OCI-LY3 (cell line): ENCODE data around the gene TSPAN3.

Source experiments
- H2AFZ ChIP-seq: fragments of 200-600, 300-600 bp; shearing (Covaris generic); 2 replicates; pipeline ENCODE4 v1.6.0; 2014; ENCODE audit warnings: antibody characterized with exemption, low read depth, low read length
- H3K27ac ChIP-seq: fragments of 200-600, 300-600 bp; sonication (generic); 2 replicates; pipeline ENCODE4 v1.5.1; 2014; ENCODE audit warnings: mild to moderate bottlenecking, low read length, moderate library complexity, mixed read lengths
- H3K27me3 ChIP-seq: fragments of 200-600, 300-600 bp; sonication (generic); 2 replicates; pipeline ENCODE4 v1.6.1; 2014; ENCODE audit warnings: low read depth, low read length, mixed read lengths
- H3K36me3 ChIP-seq: fragments of 200-600, 300-600 bp; sonication (generic); replicated peaks from 2 replicates; pipeline ENCODE3; 2014; ENCODE audit warnings: low read depth, low read length, mixed read lengths
- H3K4me1 ChIP-seq: fragments of 300-600, 200-600 bp; sonication (generic); 2 replicates; pipeline ENCODE4 v1.6.1; 2014; ENCODE audit warnings: low read length, mixed read lengths
- H3K4me2 ChIP-seq: fragments of 200-600, 300-600 bp; sonication (generic); 2 replicates; pipeline ENCODE4 v1.6.1; 2014; ENCODE audit warnings: low read length, mixed read lengths
- H3K4me3 ChIP-seq: fragments of 300-600, 200-600 bp; sonication (generic); 2 replicates; pipeline ENCODE4 v1.5.1; 2014; ENCODE audit warnings: antibody characterized with exemption, mild to moderate bottlenecking, low read length, moderate library complexity
- H3K79me2 ChIP-seq: fragments of 300-600, 200-600 bp; shearing (Covaris generic); 2 replicates; pipeline ENCODE4 v1.6.1; 2014; ENCODE audit warnings: mild to moderate bottlenecking, low read length, mixed read lengths
- H3K9ac ChIP-seq: fragments of 300-600, 200-600 bp; shearing (Covaris generic); 2 replicates; pipeline ENCODE4 v1.6.0; 2014; ENCODE audit warnings: mild to moderate bottlenecking, low read length, moderate library complexity
- H3K9me3 ChIP-seq: fragments of 200-600, 300-600 bp; shearing (Covaris generic); 2 replicates; pipeline ENCODE4 v1.6.1; 2014; ENCODE audit warnings: low read length, mixed read lengths; ENCODE audit not compliant: insufficient read depth
- H4K20me1 ChIP-seq: fragments of 200-600, 300-600 bp; sonication (generic); 2 replicates; pipeline ENCODE4 v1.6.1; 2016; ENCODE audit warnings: low read length, mixed read lengths; ENCODE audit not compliant: insufficient read depth
- CTCF ChIP-seq: fragments of 200-600, 300-600 bp; sonication (generic); IDR thresholded peaks from 2 replicates; pipeline ENCODE4 v1.5.1; 2014; ENCODE audit warnings: antibody characterized with exemption, low read length, low read depth
- EZH2phosphoT487 ChIP-seq: fragments of 200-600 bp; shearing (Covaris generic); IDR thresholded peaks from 2 replicates; pipeline ENCODE4 v1.6.1; 2018; ENCODE audit warnings: antibody characterized with exemption, mixed run types, low read depth

Gene TSPAN3

GRCh38 chr15:77070180-77070494 is 772 bp downstream of the TSPAN3 start:
- 0 out of 2 replicates have a peak, but pooled peaks cover 4% of the 10 kb centered on the region for H3K27me3 ChIP-seq
- H3K4me1 ChIP-seq = peaks cover 38% of the 10 kb centered on the region
- no peaks in the 10 kb centered on the region for H3K9me3 ChIP-seq
- no peak overlapping the region for H2AFZ ChIP-seq
- peak overlapping the region; percentile 85 for H3K9ac ChIP-seq
- H3K79me2 ChIP-seq = peaks cover 57% of the 10 kb centered on the region
- peaks cover 12% of the 10 kb centered on the region for H3K36me3 ChIP-seq
- H3K27ac ChIP-seq = peak overlapping the region; percentile 55
- H4K20me1 ChIP-seq = peaks cover 42% of the 10 kb centered on the region
- H3K4me3 ChIP-seq = peak overlapping the region; percentile 93
- H3K4me2 ChIP-seq = peak overlapping the region; percentile 93
- TF ChIP-seq EZH2phosphoT487 (no peak), CTCF (no peak)

- H3K4me3 ChIP-seq = peak overlapping the region; percentile 93
- no peak overlapping the region for H3K27ac ChIP-seq
- TF ChIP-seq EZH2phosphoT487 (no peak), CTCF (no peak)
- no peaks in the 10 kb centered on the region for H3K9me3 ChIP-seq
- H3K79me2 ChIP-seq = peaks cover 63% of the 10 kb centered on the region
- H3K27me3 ChIP-seq = 0 out of 2 replicates have a peak, but pooled peaks cover 3% of the 10 kb centered on the region
- H2AFZ ChIP-seq = no peak overlapping the region
- H4K20me1 ChIP-seq = peaks cover 47% of the 10 kb centered on the region
- peak overlapping the region; percentile 93 for H3K4me2 ChIP-seq
- H3K4me1 ChIP-seq = peaks cover 40% of the 10 kb centered on the region
- H3K9ac ChIP-seq = peak overlapping the region; percentile 85
- peaks cover 12% of the 10 kb centered on the region for H3K36me3 ChIP-seq
Measured at GRCh38 chr15:77069521-77070121, 1.3 kb downstream of the TSPAN3 start.

- Histone ChIP-seq H3K4me3 (0 out of 2 replicates have a peak overlapping the region, but pooled peaks have one; percentile 62), H3K36me3 (peaks cover 20% of the 10 kb centered on the region), H3K79me2 (peaks cover 72% of the 10 kb centered on the region), H3K27ac (peak overlapping the region; percentile 83), H3K4me1 (peaks cover 41% of the 10 kb centered on the region), H3K9ac (no peak overlapping the region), H4K20me1 (peaks cover 57% of the 10 kb centered on the region), H2AFZ (no peak overlapping the region), H3K27me3 (no peaks in the 10 kb centered on the region), H3K9me3 (no peaks in the 10 kb centered on the region), H3K4me2 (peak overlapping the region; percentile 86)
- TF ChIP-seq EZH2phosphoT487 (no peak), CTCF (no peak)
Measured at GRCh38 chr15:77068633-77069032, 2.3 kb downstream of the TSPAN3 start.

- H3K9ac ChIP-seq = peak overlapping the region; percentile 40
- peaks cover 80% of the 10 kb centered on the region for H3K79me2 ChIP-seq
- H3K4me1 ChIP-seq = peaks cover 41% of the 10 kb centered on the region
- H2AFZ ChIP-seq = no peak overlapping the region
- H3K27ac ChIP-seq = peak overlapping the region; percentile 83
- H4K20me1 ChIP-seq = peaks cover 62% of the 10 kb centered on the region
- TF ChIP-seq EZH2phosphoT487 = no peak
- no peak for TF ChIP-seq CTCF
- H3K36me3 ChIP-seq = peaks cover 22% of the 10 kb centered on the region
- no peaks in the 10 kb centered on the region for H3K27me3 ChIP-seq
- peak overlapping the region; percentile 62 for H3K4me3 ChIP-seq
- peak overlapping the region; percentile 86 for H3K4me2 ChIP-seq
- no peaks in the 10 kb centered on the region for H3K9me3 ChIP-seq
Measured at GRCh38 chr15:77067691-77068367, 3.1 kb downstream of the TSPAN3 start.
